ENCODE results near the gene SIK3. TPM values are rescaled to one million over a fixed set of nuclear protein-coding genes. Genes with fewer than 3 reads are reported as not detected.

Gene SIK3
- total RNA-seq, 1 experiment from 2014 or later = 31.4 TPM

GRCh38 chr11:116859175-116859574, 239.1 kb downstream of the SIK3 start:
- no peak overlapping the region for H3K14ac ChIP-seq (ENCODE audit: insufficient read depth, low read length)
- H3K27ac ChIP-seq (ENCODE audit: insufficient read length, low read depth, low read length) = no peak overlapping the region
- no peaks in the 10 kb centered on the region for H3K4me1 Mint-ChIP-seq
- H3K9ac ChIP-seq (ENCODE audit: extremely low read depth, insufficient read length, low read length) = no peak overlapping the region
- H3K4me1 ChIP-seq (ENCODE audit: insufficient read depth, low read length) = no peaks in the 10 kb centered on the region
- no peak overlapping the region for H3K18ac ChIP-seq (ENCODE audit: insufficient read length, low read depth, low read length)
- no peaks in the 10 kb centered on the region for H4K20me1 ChIP-seq (ENCODE audit: control insufficient read depth, insufficient read depth, insufficient read length)
- H4K91ac ChIP-seq (ENCODE audit: insufficient read length, low read depth, low read length) = no peak overlapping the region
- no peak overlapping the region for H3K4me2 ChIP-seq (ENCODE audit: insufficient read depth, insufficient read length, low read length)
- H3K23ac ChIP-seq (ENCODE audit: insufficient read length, low read depth, low read length) = no peak overlapping the region
- no peak overlapping the region for H2AK5ac ChIP-seq (ENCODE audit: insufficient read length, low read length)
- H3K4me3 Mint-ChIP-seq = no peak overlapping the region
- no peaks in the 10 kb centered on the region for H3K27me3 Mint-ChIP-seq (ENCODE audit: low read depth)
- H3K27me3 ChIP-seq (ENCODE audit: insufficient read depth, low read length) = no peaks in the 10 kb centered on the region
- H4K5ac ChIP-seq (ENCODE audit: insufficient read length, low read depth, low read length) = peak overlapping the region; percentile 46
- no peak overlapping the region for H3K56ac ChIP-seq (ENCODE audit: insufficient read length, low read depth, low read length)
- H2AFZ ChIP-seq (ENCODE audit: low read length) = no peak overlapping the region
- no peaks in the 10 kb centered on the region for H3K79me2 ChIP-seq (ENCODE audit: insufficient read depth, low read length)
- H2BK15ac ChIP-seq (ENCODE audit: low read depth, low read length) = no peak overlapping the region
- no peak overlapping the region for H2BK20ac ChIP-seq (ENCODE audit: low read depth, low read length, poor library complexity, severe bottlenecking)
- no peak overlapping the region for H3T11ph ChIP-seq (ENCODE audit: low read length)
- WGBS (ENCODE audit: extremely low coverage, insufficient read length, low lambda C conversion rate) = no CpG with 5 or more reads among the region's 8 CpGs
- no peak overlapping the region for H2BK120ac ChIP-seq (ENCODE audit: low read depth, low read length, poor library complexity, severe bottlenecking)
- no peaks in the 10 kb centered on the region for H3K9me3 ChIP-seq (ENCODE audit: control insufficient read depth, low read depth, low read length)
- no peaks in the 10 kb centered on the region for H3K23me2 ChIP-seq (ENCODE audit: insufficient read length, low read depth, low read length, poor library complexity, severe bottlenecking)
- TF ChIP-seq, protein P1, sequence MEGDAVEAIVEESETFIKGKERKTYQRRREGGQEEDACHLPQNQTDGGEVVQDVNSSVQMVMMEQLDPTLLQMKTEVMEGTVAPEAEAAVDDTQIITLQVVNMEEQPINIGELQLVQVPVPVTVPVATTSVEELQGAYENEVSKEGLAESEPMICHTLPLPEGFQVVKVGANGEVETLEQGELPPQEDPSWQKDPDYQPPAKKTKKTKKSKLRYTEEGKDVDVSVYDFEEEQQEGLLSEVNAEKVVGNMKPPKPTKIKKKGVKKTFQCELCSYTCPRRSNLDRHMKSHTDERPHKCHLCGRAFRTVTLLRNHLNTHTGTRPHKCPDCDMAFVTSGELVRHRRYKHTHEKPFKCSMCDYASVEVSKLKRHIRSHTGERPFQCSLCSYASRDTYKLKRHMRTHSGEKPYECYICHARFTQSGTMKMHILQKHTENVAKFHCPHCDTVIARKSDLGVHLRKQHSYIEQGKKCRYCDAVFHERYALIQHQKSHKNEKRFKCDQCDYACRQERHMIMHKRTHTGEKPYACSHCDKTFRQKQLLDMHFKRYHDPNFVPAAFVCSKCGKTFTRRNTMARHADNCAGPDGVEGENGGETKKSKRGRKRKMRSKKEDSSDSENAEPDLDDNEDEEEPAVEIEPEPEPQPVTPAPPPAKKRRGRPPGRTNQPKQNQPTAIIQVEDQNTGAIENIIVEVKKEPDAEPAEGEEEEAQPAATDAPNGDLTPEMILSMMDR (conservative IDR thresholded peaks at IDR 0.05) = no peak
- H3K9me3 Mint-ChIP-seq = no peaks in the 10 kb centered on the region
- no peak overlapping the region for H2BK5ac ChIP-seq (ENCODE audit: insufficient read length, low read length)
- H2BK12ac ChIP-seq (ENCODE audit: insufficient read length, low read depth, low read length) = no peak overlapping the region
- no peaks in the 10 kb centered on the region for H3K79me1 ChIP-seq (ENCODE audit: insufficient read depth, low read depth, low read length, poor library complexity, severe bottlenecking)
- DNase-seq = no peak
- peaks cover 25 to 75% (median 67%) of the 10 kb centered on the region in 3 experiments for H3K36me3 Mint-ChIP-seq (ENCODE audit: insufficient read depth in 1 of 3, low read depth in 3 of 3)
- no peak overlapping the region for H3K4ac ChIP-seq (ENCODE audit: low read depth, low read length)
- H3K27ac Mint-ChIP-seq = no peak overlapping the region; a peak in 1 of 7 replicates
- no peak overlapping the region for H4K8ac ChIP-seq (replicated peaks; ENCODE audit: insufficient read length, low read depth, low read length)
